GM18499 (cell line): ENCODE data around the gene DTNA.

Experiments
- ATAC-seq: cut with Tn5 transposase; IDR thresholded peaks from one replicate; pipeline ENCODE4 v1.9.1; 2021; ENCODE audit warnings: moderate number of reproducible peaks; ENCODE audit not compliant: insufficient read depth, unreplicated experiment

Gene DTNA

GRCh38 chr18:34844732-34845459 lies 134.8 kb downstream of the DTNA start:
- ATAC-seq: no peak

- ATAC-seq: no peak
Measured at GRCh38 chr18:34847408-34847807, 137.3 kb downstream of the DTNA start.

GRCh38 chr18:34848156-34848555 lies 138.1 kb downstream of the DTNA start:
- ATAC-seq: no peak

DNA sequence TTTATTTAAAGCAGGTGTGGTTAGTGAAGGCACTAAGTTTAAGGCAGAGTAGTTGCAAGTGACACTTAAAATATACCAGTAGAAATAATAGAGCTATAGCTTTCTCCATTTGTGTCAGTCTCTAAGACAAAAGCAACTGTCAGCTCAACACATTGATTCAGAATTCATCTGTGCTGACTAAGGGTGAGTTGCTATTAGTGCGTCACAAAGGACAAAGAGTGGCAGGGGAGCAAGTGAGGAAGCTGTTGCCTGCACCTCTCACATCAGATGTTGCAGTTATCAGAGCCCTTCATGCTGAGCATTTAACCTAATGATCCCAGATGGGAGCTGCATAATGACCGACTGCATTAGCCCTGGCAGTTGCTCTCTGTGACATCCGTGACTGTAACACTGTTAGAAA lies 138.6 kb downstream of the DTNA start:
- no peak for ATAC-seq

DNA sequence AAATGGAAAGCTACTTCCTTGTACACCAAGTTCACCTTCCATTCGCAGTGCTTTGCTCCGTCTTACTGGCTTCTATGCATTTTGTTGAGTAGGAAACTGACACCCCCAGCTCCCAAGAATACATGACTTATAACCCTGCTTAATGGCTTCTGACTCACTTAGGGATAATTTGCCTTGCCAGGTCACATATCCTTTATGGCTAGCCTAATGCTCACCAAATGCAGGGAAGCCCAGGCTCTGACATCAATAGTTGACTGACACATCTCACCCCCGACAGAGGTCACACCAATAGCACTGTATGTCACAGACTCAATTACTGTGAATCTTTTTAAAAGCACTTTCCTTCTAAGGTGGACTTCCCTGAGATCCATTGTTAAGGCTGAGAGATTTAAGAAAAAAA lies 147.2 kb downstream of the DTNA start:
- ATAC-seq: no peak

DNA sequence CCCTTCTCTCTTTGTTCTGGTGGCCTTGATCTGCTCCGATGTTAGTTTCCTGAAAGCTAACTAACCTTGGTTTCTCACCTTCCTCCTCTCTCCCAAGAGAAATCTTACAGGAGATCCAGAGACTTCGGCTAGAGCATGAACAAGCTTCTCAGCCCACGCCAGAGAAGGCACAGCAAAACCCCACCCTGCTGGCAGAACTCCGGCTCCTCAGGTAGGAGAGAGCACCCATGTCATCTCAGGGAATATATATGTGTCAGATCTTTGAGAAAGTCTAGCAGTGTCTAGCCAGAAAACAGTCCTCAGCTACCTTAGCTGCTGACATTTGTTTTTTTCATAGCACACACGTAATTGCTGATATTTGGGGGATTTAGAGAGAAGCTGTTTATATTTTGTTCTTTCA lies 148.1 kb downstream of the DTNA start:
- ATAC-seq: no peak

DNA sequence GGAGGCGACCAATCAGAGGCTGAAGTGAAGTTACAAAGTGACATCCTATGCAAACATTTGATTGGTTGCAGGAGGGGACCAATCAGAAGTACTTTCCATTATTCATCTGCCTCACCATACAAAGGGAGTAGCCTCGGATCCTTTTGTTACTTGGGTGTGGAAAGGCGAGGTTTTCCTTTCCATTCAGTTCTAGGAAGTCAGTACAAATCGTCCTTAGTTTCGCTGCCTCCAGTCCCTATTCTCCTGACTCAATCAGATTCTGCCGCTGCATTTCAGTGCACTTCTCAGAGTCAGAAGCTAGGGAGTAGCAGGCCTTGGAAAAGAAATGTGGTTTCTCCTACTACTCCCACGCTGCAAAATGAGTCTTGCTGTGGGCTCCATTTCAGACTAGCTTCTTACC lies 149.4 kb downstream of the DTNA start:
- no peak for ATAC-seq

DNA sequence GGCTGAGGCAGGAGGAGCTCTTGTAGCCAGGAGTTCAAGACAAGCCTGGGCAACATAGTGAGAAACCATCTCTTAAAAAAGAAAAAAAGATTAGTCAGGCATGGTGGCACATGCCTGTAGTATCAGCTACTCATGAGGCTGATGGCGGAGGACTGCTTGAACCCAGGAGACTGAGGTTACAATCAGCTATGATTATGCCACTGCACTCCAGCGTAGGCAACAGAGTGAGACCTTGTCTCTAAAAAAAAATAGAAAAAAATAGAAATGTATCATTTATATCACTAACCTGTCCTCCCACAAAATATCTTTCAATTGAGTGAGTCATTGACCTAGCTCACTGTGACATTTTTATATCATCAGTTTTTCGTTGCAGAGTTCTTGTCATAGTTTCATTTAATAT lies 152.5 kb downstream of the DTNA start:
- no peak for ATAC-seq

DNA sequence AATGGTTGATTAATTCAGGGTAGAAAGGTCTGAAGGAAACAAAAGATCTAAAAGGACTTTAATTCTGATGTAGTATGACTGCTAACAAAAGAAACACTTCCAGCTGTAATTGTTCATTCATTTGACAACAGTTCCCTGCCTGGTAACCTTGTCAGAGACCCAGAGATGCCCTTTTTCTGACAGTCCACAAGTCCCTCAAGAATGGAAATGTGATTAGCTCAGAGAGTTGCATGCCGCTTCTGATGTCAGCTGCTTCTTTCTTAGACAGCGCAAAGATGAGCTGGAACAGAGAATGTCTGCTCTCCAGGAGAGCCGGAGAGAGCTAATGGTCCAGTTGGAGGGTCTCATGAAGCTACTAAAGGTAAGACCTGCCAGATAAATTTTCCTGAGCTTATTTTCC lies 153.6 kb downstream of the DTNA start:
- no peak for ATAC-seq

GRCh38 chr18:34864836-34865497 lies 154.9 kb downstream of the DTNA start:
- ATAC-seq: no peak

GRCh38 chr18:34866310-34866709 lies 156.2 kb downstream of the DTNA start:
- no peak for ATAC-seq

DNA sequence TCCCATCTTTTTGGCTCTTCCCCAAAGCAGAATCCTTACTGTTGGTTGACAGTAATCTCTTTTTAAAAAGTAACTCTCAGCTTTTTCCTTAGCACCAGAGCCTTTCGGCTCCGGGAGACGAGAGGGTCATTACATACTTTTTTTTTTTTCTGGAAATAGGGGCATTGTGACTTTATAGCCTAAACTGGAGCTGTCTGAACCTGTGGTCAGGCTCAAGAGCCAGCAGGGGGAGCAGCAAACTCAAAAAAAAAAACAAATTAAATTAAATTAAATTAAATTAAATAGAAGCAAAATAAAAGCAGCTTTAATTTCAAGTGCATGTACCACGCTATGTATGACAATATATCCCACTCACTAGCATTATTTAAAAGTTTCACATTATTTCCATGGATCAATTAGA lies 156.6 kb downstream of the DTNA start:
- no peak for ATAC-seq

- ATAC-seq: no peak
Measured at GRCh38 chr18:34867520-34867919, 157.4 kb downstream of the DTNA start.

DNA sequence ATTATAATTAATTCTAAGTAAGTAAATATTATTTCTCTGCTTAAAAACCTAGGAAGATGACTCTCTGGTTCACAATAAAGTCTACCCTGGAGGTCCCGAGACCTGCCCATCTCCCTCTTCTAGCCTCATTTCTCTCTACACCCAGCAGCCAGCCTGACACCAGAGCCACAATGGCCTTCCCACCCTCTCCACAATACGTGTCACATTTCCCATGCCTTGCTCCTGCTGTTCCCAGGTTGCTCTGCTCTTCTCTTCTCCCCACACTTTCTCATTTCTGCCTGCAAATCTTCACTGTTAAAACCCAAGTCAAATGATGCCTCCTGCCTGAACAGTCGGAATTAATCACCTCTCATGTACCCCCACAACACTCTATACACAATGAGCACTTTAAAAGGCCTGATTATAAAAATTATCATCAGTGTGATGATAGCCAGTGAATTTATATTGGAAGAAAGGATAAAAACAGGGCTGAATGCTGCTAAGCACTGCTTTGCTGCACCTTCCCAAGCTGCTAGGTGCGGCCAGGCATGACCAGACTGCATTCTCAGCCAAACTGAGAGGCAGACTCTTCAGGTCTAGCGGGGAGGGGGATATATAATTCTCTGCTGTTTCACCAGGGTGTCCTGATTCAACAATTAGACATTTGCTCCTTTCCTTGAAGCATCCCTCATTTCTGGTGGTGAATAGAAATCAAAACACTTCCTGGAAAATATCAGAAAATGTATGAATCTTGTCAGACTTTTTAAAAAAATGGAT lies 160.6 kb downstream of the DTNA start:
- no peak for ATAC-seq

GRCh38 chr18:34871435-34871834 lies 161.3 kb downstream of the DTNA start:
- ATAC-seq: no peak

DNA sequence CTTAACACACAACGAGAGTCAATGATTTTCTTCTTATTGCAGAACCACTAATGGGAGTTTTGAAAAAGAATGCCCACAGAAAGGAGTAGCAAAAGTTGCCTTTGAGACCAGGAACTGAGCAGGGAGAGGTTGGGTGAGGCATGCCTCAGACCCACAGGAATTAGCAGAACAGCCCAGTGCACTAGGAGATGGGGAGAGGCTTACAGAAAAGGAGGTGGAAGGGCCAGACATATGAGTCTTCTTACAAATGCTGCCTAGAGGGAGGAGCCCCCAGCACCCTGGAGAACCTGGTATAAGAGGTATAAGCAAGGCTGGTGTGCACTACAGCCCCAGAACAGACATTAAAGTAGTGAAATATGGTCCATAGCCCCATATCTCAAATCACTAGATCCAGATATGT lies 162.0 kb downstream of the DTNA start:
- ATAC-seq: no peak

DNA sequence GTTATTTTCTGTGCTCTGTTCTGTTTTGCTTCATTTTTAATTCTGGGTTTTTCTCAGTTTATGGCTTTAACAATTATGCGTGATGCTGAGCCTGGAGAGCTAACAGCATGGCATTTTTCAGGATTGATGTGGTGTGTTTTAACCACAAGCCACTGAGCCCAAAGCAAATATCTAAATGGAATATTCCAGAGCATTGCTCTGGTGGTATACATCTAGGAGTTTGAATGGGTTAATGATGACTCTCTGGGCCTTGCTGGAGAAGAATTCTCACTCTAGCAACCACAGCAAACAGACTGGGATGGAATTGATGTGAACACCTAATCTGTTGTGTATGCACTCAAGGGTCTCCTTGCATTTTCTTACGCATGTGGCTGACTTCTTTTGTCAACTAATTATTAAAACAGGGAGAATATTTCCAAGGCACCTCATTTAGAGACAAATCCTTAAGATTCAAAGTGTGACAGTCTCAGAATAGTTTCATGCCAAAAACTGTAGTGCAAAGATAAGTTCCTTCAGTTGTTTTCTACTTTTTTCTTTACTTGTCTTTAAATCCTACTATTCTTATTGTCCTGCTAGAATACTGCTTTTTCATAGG lies 164.0 kb downstream of the DTNA start:
- ATAC-seq: no peak

DNA sequence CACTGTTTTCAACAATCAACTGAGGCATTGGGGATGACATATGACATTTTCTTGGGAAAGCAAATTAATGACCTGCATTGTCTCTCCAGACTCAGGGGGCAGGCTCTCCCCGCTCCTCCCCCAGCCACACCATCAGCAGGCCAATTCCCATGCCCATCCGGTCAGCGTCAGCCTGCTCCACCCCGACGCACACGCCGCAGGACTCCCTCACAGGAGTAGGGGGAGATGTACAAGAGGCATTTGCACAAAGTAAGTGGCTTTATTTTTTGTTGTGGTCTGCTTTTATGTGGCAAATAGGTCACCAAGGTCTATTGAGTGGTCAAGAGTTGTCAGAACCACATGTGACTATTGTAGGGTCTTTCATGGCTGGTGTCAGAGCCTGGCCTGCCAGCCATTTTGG lies 165.1 kb downstream of the DTNA start:
- no peak for ATAC-seq

GRCh38 chr18:34880403-34880802 lies 170.3 kb downstream of the DTNA start:
- no peak for ATAC-seq

DNA sequence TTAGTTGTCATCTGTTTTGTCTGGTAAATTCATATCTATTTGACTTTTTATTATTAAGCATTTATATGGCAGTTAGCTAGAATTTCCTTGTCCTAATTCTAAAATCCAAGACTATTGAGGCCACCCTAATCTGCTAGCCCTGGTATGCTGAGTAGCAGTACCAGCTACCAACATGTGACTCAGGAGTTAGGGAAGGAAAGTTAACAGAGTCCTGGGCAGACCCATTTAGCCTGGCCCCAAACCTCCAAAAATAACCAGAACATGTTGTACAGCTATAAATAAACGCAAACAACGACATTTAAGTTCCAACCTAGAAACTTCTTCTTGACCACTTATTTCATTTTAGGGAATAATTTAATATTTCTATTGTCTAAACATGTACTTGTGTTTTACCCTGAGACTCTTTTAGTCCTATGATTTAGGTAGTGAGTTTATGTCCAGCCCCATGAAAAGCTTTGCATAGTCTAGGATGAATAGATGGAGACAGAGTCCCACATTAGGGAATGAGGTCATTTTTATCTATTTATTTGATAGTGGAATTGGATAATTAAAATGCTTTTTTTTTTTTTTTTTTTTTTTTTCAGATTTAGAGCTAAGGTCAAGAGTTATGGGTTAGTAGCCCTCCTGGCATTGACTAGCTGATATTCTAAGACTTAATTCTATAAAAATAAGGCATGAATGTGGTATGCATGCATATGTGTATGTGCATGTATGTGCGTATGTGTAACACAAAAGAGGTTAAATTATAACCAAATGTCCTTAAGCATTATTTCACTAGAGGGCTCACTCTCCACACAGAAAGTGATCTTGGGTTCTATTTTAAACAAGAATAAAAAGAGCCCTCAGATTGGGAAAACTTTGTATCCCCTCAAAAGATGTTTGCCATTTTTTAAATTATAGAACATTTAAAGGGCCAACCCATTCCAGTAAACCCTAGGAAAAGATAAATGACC lies 171.1 kb downstream of the DTNA start:
- ATAC-seq: no peak
